ENCODE data around the gene SCEL. TPM values are rescaled to one million over a fixed set of nuclear protein-coding genes. Genes with fewer than 3 reads are reported as not detected.

SCEL gene
- total RNA-seq, 4 donors from 2014 or later, result not detected

- no peak for ATAC-seq
- Histone ChIP-seq H3K27ac (no peak overlapping the region), H3K4me1 (no peaks in the 10 kb centered on the region), H3K4me3 (no peak overlapping the region), H3K27me3 (no peaks in the 10 kb centered on the region), H3K9me3 (no peaks in the 10 kb centered on the region), H3K36me3 (no peaks in the 10 kb centered on the region)
- no peak for TF ChIP-seq POLR2A (IDR thresholded peaks at IDR 0.05)
- TF ChIP-seq CTCF (IDR thresholded peaks at IDR 0.05 in 4 of 5, conservative IDR thresholded peaks at IDR 0.05 in 1 of 5), result no peak
- in situ Hi-C loops (cut with MboI; ENCODE audit: low sequenced_read_pairs in 4 of 4), result loop anchor here in 3 of 4 donors (10.0 to 25.0 kb wide), 3 partner anchors 185 to 265 kb away; no protein-coding TSS in a partner anchor
- intact Hi-C loops (cut with DNase I; ENCODE audit: low total_unique reads), result no loop called here
- no peak for DNase-seq
Measured at GRCh38 chr13:77497350-77497749, 38.2 kb upstream of the SCEL start.

- intact Hi-C loops (cut with DNase I; ENCODE audit: low total_unique reads) (no loop called here), in situ Hi-C loops (cut with MboI; ENCODE audit: low sequenced_read_pairs in 4 of 4) (loop anchor here in 3 of 4 donors (10.0 to 25.0 kb wide), 3 partner anchors 186 to 264 kb away; no protein-coding TSS in a partner anchor)
- no peak for ATAC-seq
- no peaks in the 10 kb centered on the region for H3K27me3 ChIP-seq
- no peaks in the 10 kb centered on the region for H3K9me3 ChIP-seq
- H3K36me3 ChIP-seq, result no peaks in the 10 kb centered on the region
- H3K27ac ChIP-seq, result no peak overlapping the region
- H3K4me3 ChIP-seq, result no peak overlapping the region
- no peak for TF ChIP-seq CTCF (IDR thresholded peaks at IDR 0.05 in 4 of 5, conservative IDR thresholded peaks at IDR 0.05 in 1 of 5)
- TF ChIP-seq POLR2A (IDR thresholded peaks at IDR 0.05), result no peak
- DNase-seq, result no peak
- H3K4me1 ChIP-seq, result no peaks in the 10 kb centered on the region
Measured at GRCh38 chr13:77497835-77498234, 37.7 kb upstream of the SCEL start.

- no peaks in the 10 kb centered on the region for H3K36me3 ChIP-seq
- H3K4me1 ChIP-seq, result no peaks in the 10 kb centered on the region
- no peak overlapping the region for H3K4me3 ChIP-seq
- no peaks in the 10 kb centered on the region for H3K9me3 ChIP-seq
- in situ Hi-C loops (cut with MboI; ENCODE audit: low sequenced_read_pairs in 4 of 4), result loop anchor here in 1 of 4 donors (25.0 kb wide), 1 partner anchor 110 kb away; no protein-coding TSS in a partner anchor
- TF ChIP-seq CTCF (IDR thresholded peaks at IDR 0.05 in 4 of 5, conservative IDR thresholded peaks at IDR 0.05 in 1 of 5), result no peak
- TF ChIP-seq POLR2A (IDR thresholded peaks at IDR 0.05), result no peak
- no peak overlapping the region for H3K27ac ChIP-seq
- H3K27me3 ChIP-seq, result no peaks in the 10 kb centered on the region
- intact Hi-C loops (cut with DNase I; ENCODE audit: low total_unique reads), result no loop called here
- DNase-seq (no peak), ATAC-seq (no peak)
Measured at GRCh38 chr13:77502104-77502720, 33.3 kb upstream of the SCEL start.

GRCh38 chr13:77503398-77503797, 32.1 kb upstream of the SCEL start:
- DNase-seq (no peak), ATAC-seq (no peak)
- Histone ChIP-seq H3K27ac (no peak overlapping the region), H3K4me1 (no peaks in the 10 kb centered on the region), H3K27me3 (no peaks in the 10 kb centered on the region), H3K4me3 (no peak overlapping the region), H3K36me3 (no peaks in the 10 kb centered on the region), H3K9me3 (no peaks in the 10 kb centered on the region)
- intact Hi-C loops (cut with DNase I; ENCODE audit: low total_unique reads) (no loop called here), in situ Hi-C loops (cut with MboI; ENCODE audit: low sequenced_read_pairs in 4 of 4) (loop anchor here in 1 of 4 donors (25.0 kb wide), 1 partner anchor 109 kb away; no protein-coding TSS in a partner anchor)
- TF ChIP-seq POLR2A (IDR thresholded peaks at IDR 0.05) (no peak), CTCF (IDR thresholded peaks at IDR 0.05 in 4 of 5, conservative IDR thresholded peaks at IDR 0.05 in 1 of 5) (no peak)

Data from gastrocnemius medialis (tissue), 4 donors.